ENCODE data around the gene NOS1AP. TPM values are rescaled to one million over a fixed set of nuclear protein-coding genes. Genes with fewer than 3 reads are reported as not detected.
"Not testable (repeated sequence)": the region's sequence is repeated elsewhere in the genome, so short reads cannot be mapped to it uniquely, and the experiment has no call there.

Gene NOS1AP
- total RNA-seq, 1 experiment from 2014 or later = 0.20 TPM

- DNase-seq (ENCODE audit: low spot score) = no peak
- in situ Hi-C loops (cut with HindIII; ENCODE audit: low sequenced_read_pairs) = no loop called here
Measured at GRCh38 chr1:162151900-162152829, 82.7 kb downstream of the NOS1AP start.

- DNase-seq (ENCODE audit: low spot score) = no peak
- in situ Hi-C loops (cut with HindIII; ENCODE audit: low sequenced_read_pairs) = no loop called here
Measured at GRCh38 chr1:162153374-162153773, 83.9 kb downstream of the NOS1AP start.

GRCh38 chr1:162157469-162157868, 88.0 kb downstream of the NOS1AP start:
- no peak for DNase-seq (ENCODE audit: low spot score)
- in situ Hi-C loops (cut with HindIII; ENCODE audit: low sequenced_read_pairs) = no loop called here

- DNase-seq (ENCODE audit: low spot score) = no peak
Measured at GRCh38 chr1:162158624-162159271, 89.3 kb downstream of the NOS1AP start.

GRCh38 chr1:162159515-162159914, 90.0 kb downstream of the NOS1AP start:
- in situ Hi-C loops (cut with HindIII; ENCODE audit: low sequenced_read_pairs) = no loop called here
- DNase-seq (ENCODE audit: low spot score) = no peak

More at GRCh38 chr1:162158624-162159271, 89.3 kb downstream of the NOS1AP start:
- in situ Hi-C loops (cut with HindIII; ENCODE audit: low sequenced_read_pairs) = no loop called here

GRCh38 chr1:162161916-162162550, 92.5 kb downstream of the NOS1AP start:
- in situ Hi-C loops (cut with HindIII; ENCODE audit: low sequenced_read_pairs) = no loop called here
- DNase-seq (ENCODE audit: low spot score) = no peak

GRCh38 chr1:162165528-162165927, 96.0 kb downstream of the NOS1AP start:
- in situ Hi-C loops (cut with HindIII; ENCODE audit: low sequenced_read_pairs) = no loop called here
- DNase-seq (ENCODE audit: low spot score) = no peak

GRCh38 chr1:162166917-162167615, 97.6 kb downstream of the NOS1AP start:
- no peak for DNase-seq (ENCODE audit: low spot score)
- in situ Hi-C loops (cut with HindIII; ENCODE audit: low sequenced_read_pairs) = no loop called here

GRCh38 chr1:162168261-162168660, 98.8 kb downstream of the NOS1AP start:
- in situ Hi-C loops (cut with HindIII; ENCODE audit: low sequenced_read_pairs) = no loop called here

GRCh38 chr1:162169031-162169790, 99.7 kb downstream of the NOS1AP start:
- in situ Hi-C loops (cut with HindIII; ENCODE audit: low sequenced_read_pairs) = no loop called here
- DNase-seq (ENCODE audit: low spot score) = peak; percentile 31

More at GRCh38 chr1:162168261-162168660, 98.8 kb downstream of the NOS1AP start:
- no peak for DNase-seq (ENCODE audit: low spot score)

- in situ Hi-C loops (cut with HindIII; ENCODE audit: low sequenced_read_pairs) = no loop called here
- no peak for DNase-seq (ENCODE audit: low spot score)
Measured at GRCh38 chr1:162171111-162171510, 101.6 kb downstream of the NOS1AP start.

GRCh38 chr1:162172311-162173102, 103.0 kb downstream of the NOS1AP start:
- in situ Hi-C loops (cut with HindIII; ENCODE audit: low sequenced_read_pairs) = no loop called here
- no peak for DNase-seq (ENCODE audit: low spot score)

- DNase-seq (ENCODE audit: low spot score); in situ Hi-C loops (cut with HindIII; ENCODE audit: low sequenced_read_pairs): not testable (repeated sequence)
Measured at GRCh38 chr1:162173607-162174006, 104.1 kb downstream of the NOS1AP start.

GRCh38 chr1:162174027-162174426, 104.5 kb downstream of the NOS1AP start:
- in situ Hi-C loops (cut with HindIII; ENCODE audit: low sequenced_read_pairs); DNase-seq (ENCODE audit: low spot score): not testable (repeated sequence)

- in situ Hi-C loops (cut with HindIII; ENCODE audit: low sequenced_read_pairs) = no loop called here
- no peak for DNase-seq (ENCODE audit: low spot score)
Measured at GRCh38 chr1:162175379-162176081, 106.0 kb downstream of the NOS1AP start.

- in situ Hi-C loops (cut with HindIII; ENCODE audit: low sequenced_read_pairs) = no loop called here
- no peak for DNase-seq (ENCODE audit: low spot score)
Measured at GRCh38 chr1:162177126-162177525, 107.6 kb downstream of the NOS1AP start.

- in situ Hi-C loops (cut with HindIII; ENCODE audit: low sequenced_read_pairs) = no loop called here
- peak; percentile 23 for DNase-seq (ENCODE audit: low spot score)
Measured at GRCh38 chr1:162178432-162178831, 108.9 kb downstream of the NOS1AP start.
